HL-60/S4 (cell line): ENCODE data around the gene TBCB.
"Not testable (repeated sequence)": the region's sequence is repeated elsewhere in the genome, so short reads cannot be mapped to it uniquely, and the experiment has no call there.

Experiments
- in situ Hi-C: fragments of 300-500 bp; cut with MboI; formaldehyde crosslinking; loops from 2 replicates; pipeline ENCODE4 v1.14.3; 2022; ENCODE audit warnings: low sequenced_read_pairs

The TBCB gene

DNA sequence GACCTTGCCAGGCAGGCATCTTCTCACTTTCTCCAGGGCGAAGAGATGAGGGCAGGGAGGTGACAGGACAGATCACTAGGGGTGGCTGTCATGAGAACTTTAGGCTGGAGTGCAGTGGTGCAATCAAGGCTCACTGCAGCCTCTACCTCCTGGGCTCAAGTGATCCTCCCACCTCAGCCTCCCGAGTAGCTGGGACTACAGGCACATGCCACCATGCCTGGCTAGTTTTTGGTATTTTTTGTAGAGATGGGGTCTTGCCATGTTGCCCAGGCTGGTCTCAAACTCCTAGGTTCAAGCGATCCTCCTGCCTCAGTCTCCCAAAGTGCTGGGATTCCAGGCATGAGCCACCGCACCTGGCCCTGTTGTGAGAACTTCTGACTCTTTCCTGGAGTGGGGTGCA, 19.6 kb downstream of the TBCB start:
- in situ Hi-C loops: not testable (repeated sequence)

DNA sequence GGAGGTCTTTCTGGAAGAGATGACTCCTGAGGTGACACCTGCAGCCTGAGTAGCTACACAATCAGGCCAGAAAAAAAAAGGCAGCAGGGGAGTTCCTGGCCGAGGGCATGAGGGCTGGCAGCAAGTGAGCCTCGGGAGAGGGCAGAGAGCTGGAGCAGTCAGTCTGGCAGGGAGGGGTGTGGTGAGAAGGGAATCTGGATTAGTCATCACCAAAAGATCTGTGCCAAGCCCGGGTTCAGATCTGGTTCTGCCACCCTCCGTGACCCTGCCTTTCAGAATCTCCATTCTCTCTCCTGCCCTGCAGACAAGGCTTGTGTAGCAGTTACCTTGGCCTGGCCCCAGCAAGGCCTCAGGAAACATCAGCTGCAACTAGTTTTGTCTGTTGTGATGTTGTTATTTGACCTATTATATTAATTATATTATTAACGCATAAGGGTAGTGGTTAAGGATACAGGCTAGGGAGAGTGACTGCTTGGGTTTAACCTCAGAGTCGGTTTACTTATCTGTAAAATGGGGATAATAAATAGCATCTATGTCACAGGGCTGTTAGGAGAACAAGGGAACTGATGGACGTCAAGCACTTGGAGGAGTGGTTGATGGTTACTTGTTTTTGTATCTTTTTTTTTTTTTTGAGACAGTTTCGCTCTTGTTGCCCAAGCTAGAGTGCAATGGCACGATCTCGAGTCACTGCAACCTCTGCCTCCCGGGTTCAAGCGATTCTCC, 21.9 kb downstream of the TBCB start:
- in situ Hi-C loops: no loop called here

GRCh38 chr19:36139120-36139472, 23.8 kb downstream of the TBCB start:
- in situ Hi-C loops: no loop called here

- in situ Hi-C loops: no loop called here
Observed at GRCh38 chr19:36139473-36140303, 24.4 kb downstream of the TBCB start, which contains the start of gene CAPNS1. CAPNS1 (plus strand) TSS chr19:36140066; CDS start chr19:36141012, 946 bp downstream.

GRCh38 chr19:36140304-36141038, 25.2 kb downstream of the TBCB start:
- in situ Hi-C loops: no loop called here

DNA sequence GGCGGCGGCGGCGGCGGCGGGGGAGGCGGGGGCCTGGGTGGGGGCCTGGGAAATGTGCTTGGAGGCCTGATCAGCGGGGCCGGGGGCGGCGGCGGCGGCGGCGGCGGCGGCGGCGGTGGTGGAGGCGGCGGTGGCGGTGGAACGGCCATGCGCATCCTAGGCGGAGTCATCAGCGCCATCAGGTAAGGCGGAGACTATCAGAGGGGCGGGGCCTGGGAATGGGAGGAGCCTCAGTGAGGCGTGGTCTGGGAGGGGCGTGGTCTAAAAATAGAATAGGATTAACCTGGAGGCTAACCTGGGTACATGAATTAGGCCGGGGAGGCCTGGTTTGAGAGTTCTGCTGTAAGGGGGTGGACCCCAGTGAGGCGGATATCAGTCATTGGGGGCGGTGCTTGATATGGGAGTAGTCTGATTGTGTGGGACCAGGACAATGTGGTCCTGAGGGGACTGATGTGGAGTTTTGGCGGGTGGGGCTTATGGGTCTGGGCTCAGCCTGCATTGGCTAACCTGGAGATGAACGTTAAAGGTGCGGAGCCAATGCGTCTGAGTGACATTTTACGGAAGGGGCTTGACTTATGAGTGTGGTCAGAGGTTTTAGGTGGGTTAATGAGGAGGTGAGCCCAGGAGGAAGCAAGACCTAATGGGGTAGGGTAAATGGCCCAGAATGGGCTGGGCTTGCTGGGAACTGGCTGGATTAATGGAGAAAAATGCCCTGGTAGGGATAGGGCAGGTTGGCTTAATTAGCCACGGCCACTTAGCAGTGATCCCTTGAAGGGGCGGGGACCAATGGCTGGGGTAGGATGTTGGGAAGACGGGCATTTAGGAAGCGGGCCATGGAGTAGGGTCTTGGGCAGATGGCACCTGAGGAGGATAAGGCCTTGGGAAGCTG, 26.0 kb downstream of the TBCB start:
- in situ Hi-C loops: no loop called here

- in situ Hi-C loops: no loop called here
Observed at GRCh38 chr19:36142046-36142445, 26.8 kb downstream of the TBCB start.

GRCh38 chr19:36142496-36142895, 27.2 kb downstream of the TBCB start:
- in situ Hi-C loops: no loop called here

- in situ Hi-C loops: no loop called here
Observed at GRCh38 chr19:36144624-36145023, 29.4 kb downstream of the TBCB start.

DNA sequence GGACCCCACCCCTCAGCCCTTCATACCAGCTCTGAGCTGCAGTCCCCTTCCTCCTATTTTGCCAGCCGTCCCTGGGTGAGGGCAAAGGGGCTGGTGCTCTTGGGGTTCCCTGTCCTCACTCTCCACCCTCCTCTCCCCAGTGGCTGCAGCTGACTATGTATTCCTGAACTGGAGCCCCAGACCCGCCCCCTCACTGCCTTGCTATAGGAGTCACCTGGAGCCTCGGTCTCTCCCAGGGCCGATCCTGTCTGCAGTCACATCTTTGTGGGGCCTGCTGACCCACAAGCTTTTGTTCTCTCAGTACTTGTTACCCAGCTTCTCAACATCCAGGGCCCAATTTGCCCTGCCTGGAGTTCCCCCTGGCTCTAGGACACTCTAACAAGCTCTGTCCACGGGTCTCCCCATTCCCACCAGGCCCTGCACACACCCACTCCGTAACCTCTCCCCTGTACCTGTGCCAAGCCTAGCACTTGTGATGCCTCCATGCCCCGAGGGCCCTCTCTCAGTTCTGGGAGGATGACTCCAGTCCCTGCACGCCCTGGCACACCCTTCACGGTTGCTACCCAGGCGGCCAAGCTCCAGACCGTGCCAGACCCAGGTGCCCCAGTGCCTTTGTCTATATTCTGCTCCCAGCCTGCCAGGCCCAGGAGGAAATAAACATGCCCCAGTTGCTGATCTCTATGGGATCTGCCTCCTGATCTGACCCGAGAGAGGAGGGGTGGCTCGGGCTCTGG, 34.6 kb downstream of the TBCB start:
- in situ Hi-C loops: no loop called here

GRCh38 chr19:36150586-36150985, 35.3 kb downstream of the TBCB start:
- in situ Hi-C loops: no loop called here

DNA sequence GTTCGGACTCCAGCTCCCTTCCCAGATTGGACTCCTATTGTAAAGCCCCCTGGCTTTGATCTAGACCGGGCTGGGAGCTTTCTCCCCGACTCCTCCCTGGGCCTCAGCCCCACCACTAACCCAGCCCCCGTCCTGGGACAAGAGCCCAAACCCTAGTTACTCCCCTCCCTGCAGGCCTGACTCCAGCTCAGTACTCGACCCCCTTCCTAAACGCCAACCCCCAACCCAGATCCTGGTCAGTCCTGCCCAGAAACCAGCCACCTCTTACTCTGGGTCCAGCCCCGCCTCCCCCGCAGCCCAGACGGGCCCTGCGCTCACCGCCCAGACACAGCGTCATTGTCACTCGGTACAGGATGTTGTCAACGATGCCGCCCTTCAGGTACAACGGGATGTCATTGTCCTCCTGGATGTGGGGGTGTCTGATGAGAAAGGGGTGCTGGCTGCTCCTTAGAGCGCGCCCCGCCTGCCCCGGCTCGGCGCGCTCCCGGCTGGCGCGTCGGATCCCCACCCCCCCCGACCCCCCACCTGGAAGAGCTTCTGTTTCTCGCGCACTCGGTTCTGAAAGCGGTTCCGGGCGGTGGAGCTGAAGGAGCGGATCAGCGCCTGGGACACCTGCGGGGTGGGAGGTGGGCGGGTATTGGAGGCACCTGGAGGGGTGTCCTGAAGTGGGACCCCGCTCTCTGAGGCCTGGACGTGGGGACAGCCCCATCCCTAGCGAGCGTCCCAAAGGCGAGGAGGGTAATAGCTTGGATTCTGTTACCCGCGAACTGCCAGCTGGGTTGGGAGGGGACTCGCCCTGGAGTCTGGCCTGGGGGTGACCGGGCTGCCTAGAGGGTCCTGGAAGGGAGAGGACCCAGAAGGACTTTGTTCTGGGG, 36.1 kb downstream of the TBCB start:
- in situ Hi-C loops: no loop called here

DNA sequence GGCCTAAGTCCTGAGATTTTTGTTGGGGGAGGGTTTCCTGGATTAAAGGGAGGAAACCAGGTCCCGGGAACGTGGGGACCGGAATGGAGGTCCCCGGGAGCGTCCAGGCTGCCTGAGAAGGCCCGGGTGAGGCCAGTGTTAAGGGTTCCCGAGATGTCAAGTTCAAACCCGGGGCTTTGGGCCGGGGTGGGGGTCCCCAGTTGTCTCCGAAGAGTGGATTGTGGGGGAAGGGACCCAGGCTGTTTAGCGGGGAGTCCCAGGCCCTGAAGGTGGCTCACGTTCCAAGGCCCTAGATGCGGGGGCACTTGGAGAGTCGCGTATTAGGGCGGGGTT, 36.7 kb downstream of the TBCB start:
- in situ Hi-C loops: no loop called here

GRCh38 chr19:36152352-36153091, 37.3 kb downstream of the TBCB start, which contains the start of gene COX7A1:
COX7A1 (minus strand) TSS chr19:36152447; CDS start chr19:36152407, 40 bp downstream.
- in situ Hi-C loops: no loop called here

GRCh38 chr19:36153126-36153525, 37.9 kb downstream of the TBCB start:
- in situ Hi-C loops: no loop called here

DNA sequence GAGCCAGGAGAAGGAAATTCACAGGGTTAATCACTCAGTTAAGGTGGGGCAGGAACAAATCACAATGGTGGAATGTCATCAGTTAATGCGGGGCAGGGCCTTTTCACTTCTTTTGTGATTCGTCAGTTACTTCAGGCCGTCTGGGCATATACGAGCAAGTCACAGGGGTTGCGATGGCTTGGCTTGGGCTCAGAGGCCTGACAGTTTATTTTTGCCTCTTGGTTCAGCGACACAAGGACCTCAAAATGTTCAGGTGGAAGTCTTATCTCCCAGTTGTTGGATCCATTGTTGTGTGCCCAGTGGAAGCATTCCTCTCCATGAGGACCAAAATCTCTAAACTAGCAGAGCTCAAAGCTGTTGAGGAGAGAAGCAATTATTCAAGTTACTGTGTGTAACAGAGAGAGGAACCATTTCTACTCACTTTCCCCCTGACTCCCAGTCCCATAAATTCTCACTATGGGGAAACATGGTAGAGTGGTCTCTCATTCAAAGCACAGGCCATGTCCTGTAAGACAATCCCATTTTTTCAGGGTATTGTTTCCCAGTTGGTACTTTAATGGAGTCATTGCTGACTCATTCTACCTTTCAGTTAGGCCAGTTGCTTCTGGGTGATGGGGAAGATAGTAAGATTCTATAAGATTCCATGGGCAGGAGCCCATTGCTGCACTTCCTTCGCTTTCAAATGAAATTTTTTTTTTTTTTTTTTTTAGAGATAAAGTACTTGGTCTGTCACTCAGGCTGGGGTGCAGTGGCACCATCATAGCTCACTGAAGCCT, 45.7 kb downstream of the TBCB start:
- in situ Hi-C loops: no loop called here

- in situ Hi-C loops: no loop called here
Observed at GRCh38 chr19:36163813-36164212, 48.5 kb downstream of the TBCB start.
